HepG2 (cell line): ENCODE data around the gene PDLIM4.

ENCODE experiments used
- ATM ChIP-seq: fragments of 450-650 bp; IDR thresholded peaks from 2 replicates; pipeline ENCODE4 v1.7.1; 2017; ENCODE audit warnings: mild to moderate bottlenecking, borderline replicate concordance
- CHD2 ChIP-seq: IDR thresholded peaks from 2 replicates; pipeline ENCODE4 v1.6.1; 2011; ENCODE audit warnings: low read depth, low read length, improper control_type of control experiment
- CTCF ChIP-seq: sonication (generic); formaldehyde crosslinking; IDR thresholded peaks from 2 replicates; pipeline ENCODE4 v1.5.0; 2020; ENCODE audit warnings: mild to moderate bottlenecking, missing genetic modification reagents, moderate library complexity
- FOSL1 ChIP-seq: sonication (generic); formaldehyde crosslinking; IDR thresholded peaks from 2 replicates; pipeline ENCODE4 v1.9.0; 2021; ENCODE audit warnings: missing genetic modification reagents, borderline replicate concordance
- MAFG ChIP-seq: sonication (generic); formaldehyde crosslinking; IDR thresholded peaks from 2 replicates; pipeline ENCODE4 v1.5.1; 2020; ENCODE audit warnings: mild to moderate bottlenecking, missing genetic modification reagents
- PATZ1 ChIP-seq: sonication (generic); formaldehyde crosslinking; IDR thresholded peaks from 2 replicates; pipeline ENCODE4 v1.4.0; 2020; ENCODE audit warnings: missing genetic modification reagents
- POGK ChIP-seq: sonication (generic); formaldehyde crosslinking; conservative IDR thresholded peaks from 2 replicates; pipeline ENCODE4 v1.8.0; 2022; ENCODE audit warnings: mild to moderate bottlenecking, moderate library complexity, missing genetic modification reagents
- RAD21 ChIP-seq: fragments of 450-650 bp; formaldehyde crosslinking; IDR thresholded peaks from 2 replicates; pipeline ENCODE4 v1.5.0; 2020; ENCODE audit warnings: mild to moderate bottlenecking
- SUZ12 ChIP-seq: fragments of 150-350 bp; IDR thresholded peaks from 2 replicates; pipeline ENCODE4 v1.6.1; 2014; ENCODE audit warnings: low read depth, low read length
- THAP9 ChIP-seq: sonication (generic); formaldehyde crosslinking; IDR thresholded peaks from 2 replicates; pipeline ENCODE4; 2020; ENCODE audit warnings: missing genetic modification reagents, mild to moderate bottlenecking, borderline replicate concordance
- U2AF1 ChIP-seq: fragments of 200-400 bp; formaldehyde crosslinking; optimal IDR thresholded peaks from 2 replicates; pipeline ENCODE3; 2017; ENCODE audit warnings: mild to moderate bottlenecking, low read depth, low read length
- USF2 ChIP-seq, 2 experiments: sonication (generic) in 1 of 2; formaldehyde crosslinking in 1 of 2; IDR thresholded peaks; 2 replicates each; pipeline versions ENCODE4 v1.5.1 to v1.6.1; 2011 to 2020; ENCODE audit warnings: borderline replicate concordance in 1 of 2, low read depth in 1 of 2, low read length in 1 of 2, mild to moderate bottlenecking in 1 of 2, missing genetic modification reagents in 1 of 2, moderate library complexity in 1 of 2
- YY1 ChIP-seq: IDR thresholded peaks from 2 replicates; pipeline ENCODE4 v1.6.1; 2011; ENCODE audit warnings: low read length, low read depth, moderate library complexity, mild to moderate bottlenecking; ENCODE audit not compliant: insufficient read depth, insufficient replicate concordance

- TF ChIP-seq ATM (no peak), CHD2 (no peak), RAD21 (CRISPR knock-in tag) (no peak), CTCF (CRISPR knock-in tag) (no peak), SUZ12 (no peak), YY1 (no peak), FOSL1 (CRISPR knock-in tag) (no peak), U2AF1 (no peak), THAP9 (no peak), PATZ1 (CRISPR knock-in tag) (no peak), USF2 (IDR thresholded peaks at IDR 0.05; ENCODE audit: low read depth, low read length) (no peak), USF2 (CRISPR knock-in tag; IDR thresholded peaks at IDR 0.05; ENCODE audit: borderline replicate concordance) (no peak), MAFG (CRISPR knock-in tag) (no peak), POGK (CRISPR knock-in tag) (no peak)
These were observed 37.0 kb upstream of the PDLIM4 start for GRCh38 chr5:132220491-132220890.
